ENCODE measurements around the gene SPRED2.

- TF ChIP-seq POLR2AphosphoS5 (IDR thresholded peaks at IDR 0.05; ENCODE audit: low read depth, low read length): no peak
- TF ChIP-seq POLR2A (IDR thresholded peaks at IDR 0.05; ENCODE audit: low read depth, low read length): no peak
- TF ChIP-seq TAF1 (IDR thresholded peaks at IDR 0.05; ENCODE audit: borderline replicate concordance, low read depth, low read length): no peak
Observed at GRCh38 chr2:65358678-65359400, 73.6 kb downstream of the SPRED2 start.
